ENCODE measurements around the gene PPP4R2.
A peak's percentile ranks its signal among the peaks of the same experiment; 100 is the strongest.

GRCh38 chr3:73100741-73101559 is 104.3 kb downstream of the PPP4R2 start:
- TF ChIP-seq CTCF (IDR thresholded peaks at IDR 0.05), result peak; percentile 97
- no peak for TF ChIP-seq EZH2phosphoT487 (IDR thresholded peaks at IDR 0.05)
- no peak for TF ChIP-seq EZH2 (IDR thresholded peaks at IDR 0.05)
